SW 1271 (cell line): ENCODE data around the gene USP4.
"Not testable (repeated sequence)": the region's sequence is repeated elsewhere in the genome, so short reads cannot be mapped to it uniquely, and the experiment has no call there.

ENCODE experiments used
- DNase-seq, 2 experiments: peaks; one replicate each; lab custom pipeline; 2025; lab: John Stamatoyannopoulos, UW

The USP4 gene

GRCh38 chr3:49352281-49352680 lies 12.4 kb upstream of the USP4 start:
- DNase-seq, result no peak

- no peak for DNase-seq
Measured at GRCh38 chr3:49351521-49352011, 11.7 kb upstream of the USP4 start.

GRCh38 chr3:49349348-49350114 lies 9.7 kb upstream of the USP4 start:
- no peak for DNase-seq

GRCh38 chr3:49348361-49348760 lies 8.5 kb upstream of the USP4 start:
- DNase-seq, result not testable (repeated sequence)

- no peak for DNase-seq
Measured at GRCh38 chr3:49346797-49347251, 7.0 kb upstream of the USP4 start.

GRCh38 chr3:49343163-49343562 lies 3.3 kb upstream of the USP4 start:
- DNase-seq, result no peak

GRCh38 chr3:49341996-49342395 lies 2.1 kb upstream of the USP4 start:
- DNase-seq, result no peak

- peak in 1 of 2 experiments; percentile 40 for DNase-seq
Measured at GRCh38 chr3:49339581-49339940, 292 bp downstream of the USP4 start.

GRCh38 chr3:49333916-49334633 lies 5.8 kb downstream of the USP4 start:
- DNase-seq, result no peak

GRCh38 chr3:49333091-49333490 lies 6.8 kb downstream of the USP4 start:
- no peak for DNase-seq

GRCh38 chr3:49329186-49329585 lies 10.7 kb downstream of the USP4 start:
- no peak for DNase-seq

GRCh38 chr3:49328350-49328749 lies 11.5 kb downstream of the USP4 start:
- not testable (repeated sequence) for DNase-seq

GRCh38 chr3:49327485-49327884 lies 12.4 kb downstream of the USP4 start:
- DNase-seq, result no peak

GRCh38 chr3:49324768-49325167 lies 15.1 kb downstream of the USP4 start:
- no peak for DNase-seq

GRCh38 chr3:49316696-49317457 lies 23.0 kb downstream of the USP4 start:
- no peak for DNase-seq

- no peak for DNase-seq
Measured at GRCh38 chr3:49313896-49314688, 25.8 kb downstream of the USP4 start.

GRCh38 chr3:49311283-49311682 lies 28.6 kb downstream of the USP4 start:
- no peak for DNase-seq

- no peak for DNase-seq
Measured at GRCh38 chr3:49310677-49311076, 29.2 kb downstream of the USP4 start.

- DNase-seq, result no peak
Measured at GRCh38 chr3:49305608-49306007, 34.2 kb downstream of the USP4 start.

GRCh38 chr3:49302613-49303012 lies 37.2 kb downstream of the USP4 start:
- no peak for DNase-seq

- DNase-seq, result no peak
Measured at GRCh38 chr3:49300595-49300994, 39.3 kb downstream of the USP4 start.

GRCh38 chr3:49298511-49298910 lies 41.3 kb downstream of the USP4 start:
- DNase-seq, result no peak
